OCI-LY7 (cell line): Measurements from ENCODE around the gene SIVA1. TPM values are rescaled to one million over a fixed set of nuclear protein-coding genes. Genes with fewer than 3 reads are reported as not detected.

Experiments used
- BruUV-seq: library from RNA; stranded (reverse); fragments of 400-500 nt; replicated peaks from 2 replicates; lab custom pipeline; 2021; lab: Mats Ljungman, UMichigan
- CTCF ChIA-PET: fragments of 300-600 bp; sonication (Branson Sonifier 250); formaldehyde crosslinking; loops from one replicate; lab custom pipeline; 2022; ENCODE audit warnings: antibody characterized with exemption; ENCODE audit not compliant: unreplicated experiment; lab: Charles Lee
- POLR2A ChIA-PET: fragments of 300-600 bp; sonication (Branson Sonifier 250); formaldehyde crosslinking; loops from one replicate; lab custom pipeline; 2022; ENCODE audit warnings: antibody characterized with exemption; lab: Charles Lee
- DNase-seq: peaks from one replicate; pipeline ENCODE4 v3.0.0-alpha.2; 2015; ENCODE audit warnings: low spot score
- H2AFZ ChIP-seq: fragments of 200-600 bp; sonication (generic), shearing (Covaris generic); 2 replicates; pipeline ENCODE4 v1.6.1; 2014; ENCODE audit warnings: mild to moderate bottlenecking, antibody characterized with exemption, low read length, moderate library complexity
- H3K27ac ChIP-seq: fragments of 200-600 bp; sonication (generic); 2 replicates; pipeline ENCODE4 v1.5.1; 2014; ENCODE audit warnings: mixed run types, low read depth, mild to moderate bottlenecking, moderate library complexity, low read length, inconsistent platforms; ENCODE audit not compliant: poor library complexity, severe bottlenecking
- H3K36me3 ChIP-seq: fragments of 200-600 bp; sonication (generic); 2 replicates; pipeline ENCODE4 v1.6.1; 2014; ENCODE audit warnings: mild to moderate bottlenecking, antibody characterized with exemption, low read length, moderate library complexity, mixed read lengths; ENCODE audit not compliant: insufficient read depth
- H3K4me1 ChIP-seq: fragments of 200-600 bp; sonication (generic); 2 replicates; pipeline ENCODE4 v1.5.1; 2014; ENCODE audit warnings: mild to moderate bottlenecking, low read length; ENCODE audit not compliant: insufficient read depth, poor library complexity, severe bottlenecking
- H3K4me2 ChIP-seq: fragments of 200-600 bp; sonication (generic); 2 replicates; pipeline ENCODE4 v1.6.1; 2014; ENCODE audit warnings: mild to moderate bottlenecking, low read length
- H3K4me3 ChIP-seq: fragments of 200-600 bp; sonication (generic); 2 replicates; pipeline ENCODE4 v1.5.1; 2014; ENCODE audit warnings: mild to moderate bottlenecking, low read depth, low read length; ENCODE audit not compliant: poor library complexity, severe bottlenecking
- H3K79me2 ChIP-seq: fragments of 200-600 bp; sonication (generic); 2 replicates; pipeline ENCODE4 v1.6.1; 2016; ENCODE audit warnings: low read depth, mild to moderate bottlenecking, low read length, moderate library complexity, mixed read lengths; ENCODE audit not compliant: insufficient read depth
- H3K9me2 ChIP-seq: fragments of 200-600 bp; sonication (generic); 2 replicates; pipeline ENCODE4 v1.6.1; 2016; ENCODE audit warnings: mild to moderate bottlenecking, low read length, mixed read lengths; ENCODE audit not compliant: insufficient read depth
- H3K9me3 ChIP-seq: fragments of 200-600 bp; sonication (generic); 2 replicates; pipeline ENCODE4 v1.6.1; 2014; ENCODE audit warnings: mild to moderate bottlenecking, mixed run types, low read length, mixed read lengths
- H4K20me1 ChIP-seq: fragments of 200-600 bp; sonication (generic); 2 replicates; pipeline ENCODE4 v1.6.1; 2014; ENCODE audit warnings: mild to moderate bottlenecking, antibody characterized with exemption, low read length, moderate library complexity, mixed read lengths; ENCODE audit not compliant: insufficient read depth
- EZH2phosphoT487 ChIP-seq: fragments of 200-600 bp; sonication (generic); IDR thresholded peaks from 2 replicates; pipeline ENCODE4 v1.6.1; 2018; ENCODE audit warnings: low read depth, borderline replicate concordance, mild to moderate bottlenecking, mixed run types, antibody characterized with exemption, low read length, moderate library complexity, mixed read lengths
- intact Hi-C: fragments of 100-400 bp; cut with micrococcal nuclease; formaldehyde crosslinking; loops from one replicate; pipeline ENCODE4 v1.10.0; 2022; ENCODE audit not compliant: unreplicated experiment
- total RNA-seq, 2 experiments: library from RNA; depleted of rRNA in 1 of 2; stranded (reverse); fragments of >200 nt in 1 of 2; shearing (Covaris generic) in 1 of 2; gene quantifications; 2 replicates each; pipeline ENCODE4 v1.2.3, GENCODE V29; 2014 to 2022
- TF ChIP-seq, protein P1 (sequence below): fragments of 200-600 bp; sonication (generic); conservative IDR thresholded peaks from 2 replicates; pipeline ENCODE4 v1.5.1; 2014; ENCODE audit warnings: mild to moderate bottlenecking, antibody characterized with exemption, low read length, moderate library complexity, mixed read lengths

The SIVA1 gene
- total RNA-seq, 2 experiments from 2014 or later: 111 to 244 TPM

DNA sequence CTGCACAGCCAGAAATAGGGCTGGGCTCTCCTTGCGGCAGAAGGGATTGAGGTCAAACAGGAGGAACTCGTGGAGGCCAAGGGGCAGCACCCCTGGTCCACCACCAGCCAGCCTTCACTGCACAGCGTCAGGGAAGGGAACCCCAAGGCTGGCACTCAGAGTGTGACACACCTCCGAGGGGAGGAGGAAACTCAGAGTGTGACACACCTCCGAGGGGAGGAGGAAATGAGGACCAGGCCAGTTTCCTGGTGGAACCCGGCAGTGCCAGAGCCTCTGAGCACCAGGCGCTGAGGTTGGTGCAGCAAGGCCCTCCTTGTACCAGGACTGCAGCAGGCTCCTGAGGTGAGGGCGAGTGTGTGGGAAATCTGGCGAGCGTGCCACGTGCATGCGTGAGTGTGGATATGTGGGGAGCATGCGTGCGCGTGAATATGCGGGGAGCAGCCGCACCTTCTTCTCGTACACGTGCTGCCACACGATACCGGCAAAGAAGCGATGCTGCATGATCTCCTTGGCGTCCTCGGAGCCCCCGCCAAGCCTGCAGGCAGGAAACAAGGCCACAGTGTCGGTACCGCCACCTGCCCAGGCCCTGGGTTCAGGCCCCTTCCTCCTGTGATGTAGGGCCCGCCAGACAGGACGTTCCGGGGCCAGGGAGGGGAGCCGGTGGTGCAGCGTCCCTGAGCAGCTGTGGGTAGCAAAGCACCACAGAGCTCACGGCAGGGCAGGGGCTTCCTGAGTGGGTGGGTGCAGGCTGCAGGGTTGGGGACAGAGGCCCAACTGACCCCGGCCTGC is 19.2 kb downstream of the SIVA1 start:
- no peaks in the 10 kb centered on the region for H4K20me1 ChIP-seq
- H3K9me2 ChIP-seq: no peaks in the 10 kb centered on the region
- DNase-seq: no peak
- no peak overlapping the region for H3K4me3 ChIP-seq
- CTCF ChIA-PET: interaction anchor here (1.5 kb wide), 1 partner anchor 54 kb away, joined by 4 read pairs; no protein-coding TSS in a partner anchor
- H3K9me3 ChIP-seq: no peaks in the 10 kb centered on the region
- H3K4me2 ChIP-seq: no peak overlapping the region
- intact Hi-C loops: no loop called here
- no peaks in the 10 kb centered on the region for H3K79me2 ChIP-seq
- H2AFZ ChIP-seq: no peak overlapping the region
- no TSS peak for BruUV-seq
- POLR2A ChIA-PET: interaction anchor here (0.6 kb wide), 1 partner anchor 263 kb away, joined by 3 read pairs; no protein-coding TSS in a partner anchor
- no peak overlapping the region for H3K27ac ChIP-seq
- H3K4me1 ChIP-seq: peaks cover 4% of the 10 kb centered on the region
- H3K36me3 ChIP-seq: peaks cover 58% of the 10 kb centered on the region
- TF ChIP-seq, protein P1, sequence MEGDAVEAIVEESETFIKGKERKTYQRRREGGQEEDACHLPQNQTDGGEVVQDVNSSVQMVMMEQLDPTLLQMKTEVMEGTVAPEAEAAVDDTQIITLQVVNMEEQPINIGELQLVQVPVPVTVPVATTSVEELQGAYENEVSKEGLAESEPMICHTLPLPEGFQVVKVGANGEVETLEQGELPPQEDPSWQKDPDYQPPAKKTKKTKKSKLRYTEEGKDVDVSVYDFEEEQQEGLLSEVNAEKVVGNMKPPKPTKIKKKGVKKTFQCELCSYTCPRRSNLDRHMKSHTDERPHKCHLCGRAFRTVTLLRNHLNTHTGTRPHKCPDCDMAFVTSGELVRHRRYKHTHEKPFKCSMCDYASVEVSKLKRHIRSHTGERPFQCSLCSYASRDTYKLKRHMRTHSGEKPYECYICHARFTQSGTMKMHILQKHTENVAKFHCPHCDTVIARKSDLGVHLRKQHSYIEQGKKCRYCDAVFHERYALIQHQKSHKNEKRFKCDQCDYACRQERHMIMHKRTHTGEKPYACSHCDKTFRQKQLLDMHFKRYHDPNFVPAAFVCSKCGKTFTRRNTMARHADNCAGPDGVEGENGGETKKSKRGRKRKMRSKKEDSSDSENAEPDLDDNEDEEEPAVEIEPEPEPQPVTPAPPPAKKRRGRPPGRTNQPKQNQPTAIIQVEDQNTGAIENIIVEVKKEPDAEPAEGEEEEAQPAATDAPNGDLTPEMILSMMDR: no peak
- TF ChIP-seq EZH2phosphoT487: no peak

GRCh38 chr14:104772707-104773504 is 20.0 kb downstream of the SIVA1 start:
- intact Hi-C loops: no loop called here
- ChIA-PET POLR2A (interaction anchor here (0.6 kb wide), 1 partner anchor 262 kb away, joined by 3 read pairs; no protein-coding TSS in a partner anchor), CTCF (no interaction called here)

More at GRCh38 chr14:104772707-104773504, 20.0 kb downstream of the SIVA1 start:
- Histone ChIP-seq H3K9me2 (no peaks in the 10 kb centered on the region), H3K79me2 (no peaks in the 10 kb centered on the region), H3K36me3 (peaks cover 62% of the 10 kb centered on the region), H4K20me1 (no peaks in the 10 kb centered on the region), H2AFZ (no peak overlapping the region), H3K4me2 (no peak overlapping the region), H3K27ac (no peak overlapping the region), H3K4me1 (peaks cover 4% of the 10 kb centered on the region), H3K4me3 (no peak overlapping the region), H3K9me3 (no peaks in the 10 kb centered on the region)
- DNase-seq: no peak
- TF ChIP-seq EZH2phosphoT487: no peak
- TF ChIP-seq, protein P1: no peak
- no TSS peak for BruUV-seq
